CD4-positive, alpha-beta T cell treated with Interferon alpha-2 for 1 hour (primary cell): ENCODE measurements around the gene KCNE4.
"Not testable (repeated sequence)": the region's sequence is repeated elsewhere in the genome, so short reads cannot be mapped to it uniquely, and the experiment has no call there.

Experiments
- DNase-seq, 2 donors: peaks; one replicate each; pipeline ENCODE4 v3.0.0-alpha.2; 2020 to 2022

KCNE4 gene

GRCh38 chr2:223058952-223059716 is 7.1 kb downstream of the KCNE4 start:
- no peak for DNase-seq

DNA sequence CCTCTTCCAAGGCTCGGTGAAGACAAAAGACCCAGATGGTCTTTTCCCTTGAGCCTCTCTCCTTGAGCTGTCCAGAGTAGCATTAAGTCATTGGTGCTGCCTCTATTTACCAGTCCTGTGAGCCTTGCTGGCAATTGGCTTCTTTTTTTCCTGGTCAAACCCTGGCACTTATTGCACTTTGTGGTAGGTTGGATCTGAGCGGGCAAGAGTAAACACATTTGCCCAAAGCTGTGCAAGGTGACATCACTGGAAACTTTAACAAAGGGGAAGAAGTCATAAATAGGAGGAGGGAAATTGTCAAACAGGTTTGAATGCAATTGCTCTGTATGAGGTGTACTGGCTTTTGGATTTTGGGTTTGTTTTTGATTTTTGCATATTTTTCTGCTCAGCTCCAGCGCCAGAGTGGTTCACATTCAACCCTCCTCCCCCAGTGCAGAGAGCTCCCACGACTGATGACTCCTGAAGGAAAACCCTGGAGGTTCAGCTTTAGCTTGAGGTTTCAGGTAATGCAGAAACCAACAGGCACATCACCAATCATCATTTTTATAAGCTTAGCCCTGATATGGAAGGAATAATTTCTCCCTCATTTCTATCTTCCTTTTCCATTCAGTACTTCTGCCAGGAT is 8.3 kb downstream of the KCNE4 start:
- DNase-seq = no peak

DNA sequence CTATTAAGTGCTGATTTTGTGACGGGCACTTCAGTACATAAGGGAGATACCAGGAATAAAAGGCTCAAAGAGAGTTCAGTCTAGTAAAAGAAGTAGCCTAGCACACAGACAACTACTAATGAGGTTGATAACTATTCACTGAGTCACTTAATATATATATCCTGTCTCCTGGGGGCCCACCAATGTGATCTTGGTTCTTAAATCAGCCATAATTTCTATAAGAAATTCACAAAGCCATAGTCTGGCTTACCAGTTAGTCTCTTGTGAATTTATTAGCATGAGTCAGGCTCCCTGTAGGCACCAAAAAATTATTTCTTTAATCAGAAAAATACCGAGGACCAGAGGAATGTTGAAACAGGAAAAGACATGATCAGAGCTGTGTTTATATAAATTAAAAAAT is 10.4 kb downstream of the KCNE4 start:
- DNase-seq = no peak

- DNase-seq = no peak
Observed at GRCh38 chr2:223065107-223065506, 13.1 kb downstream of the KCNE4 start.

- DNase-seq = no peak
Observed at GRCh38 chr2:223066721-223067120, 14.7 kb downstream of the KCNE4 start.

- no peak for DNase-seq
Observed at GRCh38 chr2:223068071-223068470, 16.1 kb downstream of the KCNE4 start.

DNA sequence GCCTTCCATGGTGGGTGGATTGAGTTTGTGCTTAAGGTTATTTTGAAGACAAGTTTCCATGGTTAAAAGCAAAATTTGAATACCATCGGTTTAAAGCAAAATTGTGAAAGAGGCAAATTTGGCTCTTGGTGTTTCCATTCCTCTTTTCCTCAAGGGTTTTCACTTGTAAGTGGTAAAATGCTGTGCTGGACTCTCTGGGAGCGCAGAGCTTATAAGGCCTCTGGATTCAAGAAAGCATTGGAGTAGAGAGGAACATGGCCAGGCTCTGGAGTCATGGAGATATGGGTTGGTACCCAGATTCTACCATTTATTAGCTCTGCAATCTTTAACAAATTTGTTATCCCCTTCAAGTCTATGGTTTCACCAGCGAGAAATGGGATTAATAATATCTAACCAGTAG is 17.5 kb downstream of the KCNE4 start:
- DNase-seq = no peak

GRCh38 chr2:223069988-223070387 is 18.0 kb downstream of the KCNE4 start:
- DNase-seq = no peak

- DNase-seq = no peak
Observed at GRCh38 chr2:223071139-223071538, 19.1 kb downstream of the KCNE4 start.

- DNase-seq = no peak
Observed at GRCh38 chr2:223072826-223073225, 20.8 kb downstream of the KCNE4 start.

DNA sequence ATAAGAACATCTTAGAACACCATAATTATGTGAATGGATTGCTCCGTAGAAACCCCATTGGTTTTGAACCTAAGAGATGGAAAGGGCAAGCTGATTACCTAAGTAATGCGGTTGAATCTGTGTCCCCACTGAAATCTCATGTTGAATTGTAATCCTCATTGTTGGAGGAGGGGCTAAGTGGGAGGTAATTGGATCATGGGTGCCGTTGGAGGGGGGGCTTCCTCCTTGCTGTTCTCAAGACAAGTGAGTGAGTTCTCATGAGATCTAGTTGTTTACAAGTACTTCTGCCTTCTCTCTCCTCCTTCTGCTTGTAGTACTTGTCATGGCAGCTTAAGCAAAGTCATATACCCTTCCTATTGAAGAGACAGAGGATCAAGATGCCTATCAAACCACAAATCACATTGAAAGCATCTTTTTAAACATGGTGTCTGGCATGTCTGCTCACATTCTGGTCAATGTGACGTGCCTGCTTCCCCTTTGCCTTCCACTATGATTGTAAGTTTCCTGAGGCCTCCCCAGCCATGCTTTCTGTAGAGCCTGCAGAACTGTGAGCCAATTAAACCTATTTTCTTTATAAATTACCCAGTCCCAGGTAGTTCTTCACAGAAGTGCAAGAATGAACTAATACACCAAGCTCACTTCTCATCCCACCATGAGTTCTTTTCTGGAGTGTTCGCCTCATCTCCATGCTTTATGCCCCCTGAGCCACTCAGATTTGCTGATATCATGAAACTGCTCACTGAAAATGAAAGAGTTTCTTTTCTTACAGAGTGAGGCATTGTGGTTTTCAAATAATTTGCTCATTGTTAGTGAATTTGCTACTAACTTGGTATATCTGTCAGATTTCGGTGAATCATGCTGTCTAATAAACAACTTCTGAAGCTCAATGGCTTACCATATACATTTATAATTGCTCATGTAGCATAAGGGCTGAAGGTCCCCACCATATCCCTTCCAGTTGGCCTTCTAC is 23.6 kb downstream of the KCNE4 start:
- no peak for DNase-seq

DNA sequence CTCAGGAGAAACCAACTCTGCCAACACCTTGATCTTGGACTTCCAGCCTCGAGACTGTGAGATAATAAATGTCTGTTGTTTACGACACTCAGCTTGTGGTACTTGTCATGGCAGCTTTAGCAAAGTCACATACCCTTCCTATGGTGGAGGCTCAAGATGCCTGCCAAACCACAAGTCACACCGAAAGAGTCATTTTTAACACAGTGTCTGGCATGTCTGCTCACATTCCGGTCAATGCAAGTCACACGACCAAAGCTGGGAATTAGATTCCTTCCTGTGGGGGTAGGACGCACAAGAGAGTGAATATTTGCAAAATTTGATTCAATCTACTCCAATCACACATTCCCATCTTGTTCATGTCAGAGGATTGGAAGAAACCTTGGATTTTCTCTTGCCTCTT is 24.6 kb downstream of the KCNE4 start:
- no peak for DNase-seq

DNA sequence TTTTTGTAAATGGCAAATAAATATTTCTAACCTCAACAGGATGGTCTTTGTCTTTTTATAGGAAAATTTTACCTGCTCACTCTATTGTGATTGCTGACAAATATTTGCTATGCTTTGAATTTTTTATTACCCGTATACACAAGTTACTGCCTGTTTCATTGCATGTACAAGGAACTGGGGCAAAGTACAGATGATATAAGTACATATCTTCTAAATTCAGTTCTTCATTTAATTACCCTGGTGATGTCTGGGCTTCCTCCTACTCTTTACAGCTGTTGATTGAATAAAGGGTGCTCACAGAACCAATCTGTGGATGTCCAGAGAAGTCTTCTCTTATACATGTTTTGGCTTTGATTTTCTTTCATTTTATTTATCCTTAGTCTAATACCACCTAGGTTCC is 26.5 kb downstream of the KCNE4 start:
- DNase-seq = no peak

GRCh38 chr2:223079378-223079777 is 27.4 kb downstream of the KCNE4 start:
- DNase-seq = no peak

GRCh38 chr2:223079925-223080324 is 27.9 kb downstream of the KCNE4 start:
- no peak for DNase-seq

DNA sequence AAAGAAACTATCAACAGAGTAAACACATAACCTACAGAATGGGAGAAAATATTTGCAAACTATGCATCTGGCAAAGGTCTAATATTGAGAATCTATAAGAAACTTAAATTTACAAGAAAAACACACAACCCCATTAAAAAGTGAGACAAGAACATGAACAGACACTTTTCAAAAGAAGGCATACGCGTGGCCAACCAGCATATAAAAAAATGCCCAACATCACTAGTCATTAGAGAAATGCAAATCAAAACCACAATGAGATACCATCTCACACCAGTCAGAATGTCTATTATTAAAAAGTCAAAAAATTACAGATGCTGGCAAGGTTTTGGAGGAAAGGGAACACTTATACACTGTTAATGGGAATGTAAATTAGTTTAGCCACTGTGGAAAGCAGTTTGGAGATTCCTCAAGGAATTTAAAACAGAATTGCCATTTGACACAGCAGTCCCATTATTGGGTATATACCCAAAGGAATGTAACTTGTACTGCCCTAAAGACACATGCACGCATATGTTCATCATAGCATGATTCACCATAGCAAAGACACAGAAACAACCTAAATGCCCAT is 28.9 kb downstream of the KCNE4 start:
- not testable (repeated sequence) for DNase-seq

GRCh38 chr2:223081789-223082188 is 29.8 kb downstream of the KCNE4 start:
- no peak for DNase-seq

- DNase-seq = no peak
Observed at GRCh38 chr2:223082706-223083105, 30.7 kb downstream of the KCNE4 start.

- no peak for DNase-seq
Observed at GRCh38 chr2:223083402-223084070, 31.5 kb downstream of the KCNE4 start.

- DNase-seq = no peak
Observed at GRCh38 chr2:223084873-223085272, 32.9 kb downstream of the KCNE4 start.

GRCh38 chr2:223086370-223086981 is 34.5 kb downstream of the KCNE4 start:
- DNase-seq = no peak

- DNase-seq = no peak
Observed at GRCh38 chr2:223087466-223087865, 35.5 kb downstream of the KCNE4 start.
